ENCODE data around the gene RNF166.

The RNF166 gene

DNA sequence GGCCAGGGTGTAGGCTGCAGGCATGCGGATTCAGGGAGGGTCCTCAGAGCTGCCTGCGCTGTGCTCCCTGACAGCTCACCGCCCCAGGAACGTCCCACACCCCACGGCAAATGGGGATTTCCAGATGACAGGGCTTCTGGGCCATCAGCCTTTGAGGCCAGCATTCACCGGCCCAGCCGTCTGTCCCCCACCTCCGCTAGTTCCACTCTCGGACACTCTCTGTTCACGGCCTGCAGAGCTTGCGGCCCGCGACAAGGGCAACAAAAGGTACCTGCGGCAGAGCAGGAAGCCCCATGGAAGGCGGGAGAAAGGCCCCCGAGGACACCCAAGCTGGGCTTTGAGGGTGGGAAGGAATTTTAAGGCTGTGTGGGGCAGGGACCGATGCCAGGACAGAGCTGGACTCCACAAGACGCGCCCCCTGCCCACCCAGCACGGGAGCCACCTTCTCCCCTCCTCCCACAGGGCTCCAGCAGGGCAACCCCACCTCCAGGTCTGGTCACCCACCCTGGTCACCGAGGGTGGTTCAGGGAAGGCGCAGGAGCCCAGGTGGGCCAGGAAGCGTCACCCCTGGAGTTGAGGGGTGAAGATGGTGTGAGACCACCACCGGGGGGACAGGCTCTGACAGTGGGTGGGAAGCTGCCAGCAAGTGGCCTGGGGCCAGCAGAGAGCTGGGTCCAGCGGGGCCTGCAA lies 49.8 kb downstream of the RNF166 start:
- no peak for DNase-seq (ENCODE audit: low read depth)
- TF ChIP-seq, protein P1, sequence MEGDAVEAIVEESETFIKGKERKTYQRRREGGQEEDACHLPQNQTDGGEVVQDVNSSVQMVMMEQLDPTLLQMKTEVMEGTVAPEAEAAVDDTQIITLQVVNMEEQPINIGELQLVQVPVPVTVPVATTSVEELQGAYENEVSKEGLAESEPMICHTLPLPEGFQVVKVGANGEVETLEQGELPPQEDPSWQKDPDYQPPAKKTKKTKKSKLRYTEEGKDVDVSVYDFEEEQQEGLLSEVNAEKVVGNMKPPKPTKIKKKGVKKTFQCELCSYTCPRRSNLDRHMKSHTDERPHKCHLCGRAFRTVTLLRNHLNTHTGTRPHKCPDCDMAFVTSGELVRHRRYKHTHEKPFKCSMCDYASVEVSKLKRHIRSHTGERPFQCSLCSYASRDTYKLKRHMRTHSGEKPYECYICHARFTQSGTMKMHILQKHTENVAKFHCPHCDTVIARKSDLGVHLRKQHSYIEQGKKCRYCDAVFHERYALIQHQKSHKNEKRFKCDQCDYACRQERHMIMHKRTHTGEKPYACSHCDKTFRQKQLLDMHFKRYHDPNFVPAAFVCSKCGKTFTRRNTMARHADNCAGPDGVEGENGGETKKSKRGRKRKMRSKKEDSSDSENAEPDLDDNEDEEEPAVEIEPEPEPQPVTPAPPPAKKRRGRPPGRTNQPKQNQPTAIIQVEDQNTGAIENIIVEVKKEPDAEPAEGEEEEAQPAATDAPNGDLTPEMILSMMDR (IDR thresholded peaks at IDR 0.05; ENCODE audit: low read length, missing control alignments), result no peak
- H3K4me3 ChIP-seq (replicated peaks; ENCODE audit: low read depth, low read length), result no peak overlapping the region

DNA sequence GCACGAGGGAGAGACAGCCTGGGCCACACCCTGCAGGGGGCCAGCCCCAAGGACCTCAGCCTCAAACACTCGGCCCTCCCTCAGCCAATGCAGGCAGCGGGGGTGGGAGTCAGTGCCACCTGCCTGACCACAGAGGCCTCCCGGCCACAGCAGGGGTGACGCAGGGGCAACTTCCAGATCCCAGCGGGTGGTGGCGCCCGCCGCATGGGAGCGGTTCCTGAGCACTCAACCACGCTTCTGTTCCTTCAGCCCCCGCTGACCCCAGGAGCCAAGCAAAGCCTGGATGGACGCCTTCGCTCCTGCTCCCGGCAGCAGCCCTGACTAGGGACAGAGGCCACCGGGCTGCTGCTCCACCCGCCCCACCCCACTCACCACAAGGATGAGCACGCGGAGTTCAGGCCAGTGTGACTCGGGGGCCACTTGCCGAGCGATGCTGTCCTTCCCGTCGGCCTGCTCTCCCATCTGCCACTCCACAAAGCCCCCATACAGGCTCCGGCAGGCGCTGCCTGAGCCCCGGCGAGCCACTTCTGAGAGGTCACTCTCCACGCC lies 50.4 kb downstream of the RNF166 start:
- TF ChIP-seq, protein P1 (IDR thresholded peaks at IDR 0.05; ENCODE audit: low read length, missing control alignments), result no peak
- DNase-seq (ENCODE audit: low read depth), result no peak
- no peak overlapping the region for H3K4me3 ChIP-seq (replicated peaks; ENCODE audit: low read depth, low read length)

DNA sequence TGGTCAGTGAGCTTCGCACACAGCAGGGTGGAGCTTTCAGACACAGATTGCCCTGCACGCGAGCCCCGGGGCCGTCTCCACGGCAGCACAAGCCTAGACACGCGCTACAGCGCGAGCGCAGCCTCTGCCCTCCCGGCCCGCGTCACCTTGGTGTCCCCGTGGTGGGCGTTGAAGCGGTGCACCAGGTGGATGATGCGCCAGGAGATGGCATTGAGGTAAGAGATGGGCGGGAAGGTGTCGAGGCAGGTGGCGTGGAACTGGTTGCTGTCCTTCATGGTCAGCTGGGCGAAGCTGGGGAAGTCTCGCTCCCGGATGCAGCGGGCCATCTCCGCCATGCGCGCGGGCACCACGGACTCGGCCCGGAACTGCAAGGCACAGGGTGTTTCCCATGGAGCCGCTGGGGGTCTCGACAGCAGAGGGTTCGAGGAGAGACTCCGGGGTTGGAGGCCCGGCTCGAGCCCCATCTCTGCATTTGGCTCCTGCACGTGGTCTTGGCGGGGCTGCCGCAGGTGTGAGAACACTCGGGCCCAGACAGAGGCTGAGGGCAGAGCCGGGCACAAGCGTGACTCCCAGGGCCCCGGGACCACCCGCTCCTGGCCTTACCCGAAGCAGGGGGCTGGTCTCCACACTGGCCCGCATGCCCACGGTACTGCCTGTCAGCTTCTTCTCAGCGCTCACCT lies 51.0 kb downstream of the RNF166 start:
- TF ChIP-seq, protein P1 (IDR thresholded peaks at IDR 0.05; ENCODE audit: low read length, missing control alignments), result no peak
- H3K4me3 ChIP-seq (replicated peaks; ENCODE audit: low read depth, low read length), result no peak overlapping the region
- DNase-seq (ENCODE audit: low read depth), result no peak

DNA sequence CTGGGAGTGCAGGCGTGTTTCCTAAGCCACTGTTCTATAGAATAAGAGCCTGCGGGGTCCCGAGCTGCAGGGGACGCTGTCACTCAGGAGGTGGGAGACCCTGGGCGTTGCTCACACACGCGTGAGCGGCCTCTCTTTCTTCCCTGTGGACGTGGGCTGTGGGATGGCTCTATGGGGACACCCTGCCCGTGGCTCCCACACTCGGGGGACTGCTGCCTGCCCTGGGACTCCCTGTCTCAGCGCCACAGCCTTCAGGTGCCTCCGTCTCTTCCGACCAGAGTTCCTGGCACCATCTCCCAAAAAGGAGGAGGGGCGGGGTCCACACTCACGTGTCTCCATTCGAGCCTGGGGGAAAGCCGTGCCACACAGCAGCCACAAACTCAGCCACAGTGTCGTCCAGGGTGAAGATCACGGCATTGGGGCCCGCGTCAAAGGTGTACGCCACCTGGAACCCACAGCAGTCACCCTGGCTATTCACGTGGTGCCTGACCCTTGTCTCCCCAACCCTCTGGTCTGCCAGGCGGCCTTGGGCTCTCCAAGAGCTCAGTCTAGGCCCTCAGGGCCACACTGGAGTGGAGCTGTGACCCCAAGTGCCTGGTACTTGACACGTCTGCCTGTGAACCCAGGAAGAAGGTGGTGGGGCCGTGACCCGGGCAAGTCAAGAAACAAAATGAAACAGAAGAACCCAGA lies 51.7 kb downstream of the RNF166 start:
- TF ChIP-seq, protein P1 (IDR thresholded peaks at IDR 0.05; ENCODE audit: low read length, missing control alignments), result no peak
- no peak overlapping the region for H3K4me3 ChIP-seq (replicated peaks; ENCODE audit: low read depth, low read length)
- no peak for DNase-seq (ENCODE audit: low read depth)

DNA sequence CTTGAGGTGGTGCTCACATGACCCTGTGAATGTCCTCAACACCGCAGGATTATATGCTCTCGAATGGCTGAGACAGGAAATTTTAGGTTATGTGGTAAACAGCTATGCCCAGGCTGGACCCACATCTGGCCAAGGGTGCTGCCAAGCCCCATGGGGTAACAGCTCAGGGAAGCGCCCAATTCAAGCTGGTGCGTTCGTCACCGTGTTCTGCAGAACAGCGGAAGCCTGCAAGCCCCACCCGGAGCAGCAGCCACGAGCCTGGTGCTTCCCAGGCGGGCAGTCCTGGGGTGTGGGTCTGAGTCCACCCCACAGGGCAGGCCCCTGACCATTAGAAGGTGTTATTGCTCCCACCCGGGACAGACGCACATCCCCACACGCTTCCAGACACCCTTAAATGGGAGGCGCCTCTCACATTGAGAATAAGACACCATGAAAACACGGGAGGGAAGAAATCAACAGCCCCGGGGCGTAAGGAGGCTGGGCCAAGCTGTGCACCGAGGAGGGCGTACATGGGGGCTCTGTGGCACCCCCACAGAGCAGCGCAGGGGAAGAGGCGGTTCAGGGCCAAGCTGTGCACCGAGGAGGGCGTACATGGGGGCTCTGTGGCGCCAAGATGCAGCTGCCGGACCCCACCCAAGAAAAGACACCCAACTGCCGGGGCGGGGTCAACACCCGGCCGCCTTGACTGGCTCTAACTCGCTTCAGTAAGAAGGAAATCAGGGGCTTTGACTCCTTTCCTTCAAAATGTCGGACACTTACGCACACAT lies 52.4 kb downstream of the RNF166 start:
- no peak overlapping the region for H3K4me3 ChIP-seq (replicated peaks; ENCODE audit: low read depth, low read length)
- DNase-seq (ENCODE audit: low read depth), result no peak

DNA sequence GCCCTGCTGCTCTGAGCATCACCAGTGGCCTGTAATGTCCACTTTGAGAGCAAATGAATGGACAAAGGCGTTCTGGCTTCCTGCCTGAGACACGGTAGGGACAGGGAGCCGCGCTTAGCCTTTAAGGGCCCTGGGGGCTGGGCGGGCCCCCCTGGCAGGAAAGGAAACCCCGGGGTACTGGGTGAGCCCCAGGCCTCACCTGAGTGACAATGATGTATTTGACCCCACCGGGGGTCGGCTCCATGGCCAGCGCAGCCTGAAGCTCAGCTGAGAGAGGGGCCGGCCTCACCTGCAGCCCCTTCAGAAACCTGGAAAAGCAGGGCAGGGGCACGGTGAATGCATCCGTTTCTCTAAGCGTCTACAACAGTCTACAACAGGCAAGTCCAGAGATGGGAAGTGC lies 53.1 kb downstream of the RNF166 start:
- DNase-seq (ENCODE audit: low read depth), result no peak
- TF ChIP-seq, protein P1 (IDR thresholded peaks at IDR 0.05; ENCODE audit: low read length, missing control alignments), result no peak
- no peak overlapping the region for H3K4me3 ChIP-seq (replicated peaks; ENCODE audit: low read depth, low read length)

More for the DNA sequence above, 52.4 kb downstream of the RNF166 start:
- TF ChIP-seq, protein P1 (IDR thresholded peaks at IDR 0.05; ENCODE audit: low read length, missing control alignments), result no peak

Measured in fibroblast of pulmonary artery (primary cell).